Type B pancreatic cell (in vitro differentiated cells): Measurements from ENCODE around the gene C19orf85. TPM values are rescaled to one million over a fixed set of nuclear protein-coding genes. Genes with fewer than 3 reads are reported as not detected.

Experiments used
- DNase-seq: peaks from one replicate; pipeline ENCODE4 v3.0.0; 2021; ENCODE audit warnings: mixed read lengths; ENCODE audit not compliant: unreplicated experiment; ENCODE audit errors: extremely low spot score
- H3K27ac Mint-ChIP-seq: 2 replicates; pipeline ENCODE4 v1.8.0; 2021; ENCODE audit warnings: mild to moderate bottlenecking, mixed read lengths
- H3K27me3 Mint-ChIP-seq: 2 replicates; pipeline ENCODE4 v1.8.0; 2021; ENCODE audit warnings: mixed read lengths
- H3K36me3 Mint-ChIP-seq: 2 replicates; pipeline ENCODE4 v1.8.0; 2021; ENCODE audit warnings: mixed read lengths
- H3K4me1 Mint-ChIP-seq: one replicate; pipeline ENCODE4 v1.8.0; 2021; ENCODE audit warnings: mixed read lengths; ENCODE audit not compliant: unreplicated experiment
- H3K4me3 Mint-ChIP-seq: 2 replicates; pipeline ENCODE4 v1.8.0; 2021; ENCODE audit warnings: mild to moderate bottlenecking, mixed read lengths
- H3K9me3 Mint-ChIP-seq: 2 replicates; pipeline ENCODE4 v1.8.0; 2021; ENCODE audit warnings: mixed read lengths
- total RNA-seq: library from RNA; stranded (reverse); gene quantifications from 2 replicates; pipeline ENCODE4 v1.2.1, GENCODE V29; 2021; ENCODE audit warnings: low replicate concordance
- TF ChIP-seq, protein P1 (sequence below): fragments of 200-600 bp; sonication (generic); conservative IDR thresholded peaks from 2 replicates; pipeline ENCODE4 v1.5.0; 2021; ENCODE audit warnings: antibody characterized with exemption, mild to moderate bottlenecking

C19orf85 gene
- total RNA-seq, 1 donor from 2014 or later, result not detected

DNA sequence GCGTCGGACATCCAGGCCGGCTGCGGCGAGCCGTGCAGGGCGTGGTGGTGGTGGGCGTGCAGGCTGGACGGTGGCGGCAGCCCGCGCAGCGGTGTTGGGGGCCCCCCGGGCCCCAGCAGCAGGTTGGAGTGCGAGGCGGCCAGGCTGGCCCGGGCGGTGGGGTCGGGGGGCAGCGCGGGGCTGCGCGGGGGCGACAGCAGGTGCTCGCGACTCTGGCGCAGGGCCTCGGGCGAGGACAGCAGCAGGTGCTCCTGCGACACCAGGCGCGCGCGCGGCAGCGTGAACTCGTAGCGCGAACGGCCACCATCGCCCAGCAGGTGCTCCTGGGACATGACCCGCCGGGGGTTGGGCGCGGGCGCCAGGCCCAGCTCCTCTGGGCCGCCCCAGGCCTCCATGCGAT lies 31.3 kb downstream of the C19orf85 start:
- H3K27ac Mint-ChIP-seq, result no peak overlapping the region
- DNase-seq, result no peak
- TF ChIP-seq, protein P1, sequence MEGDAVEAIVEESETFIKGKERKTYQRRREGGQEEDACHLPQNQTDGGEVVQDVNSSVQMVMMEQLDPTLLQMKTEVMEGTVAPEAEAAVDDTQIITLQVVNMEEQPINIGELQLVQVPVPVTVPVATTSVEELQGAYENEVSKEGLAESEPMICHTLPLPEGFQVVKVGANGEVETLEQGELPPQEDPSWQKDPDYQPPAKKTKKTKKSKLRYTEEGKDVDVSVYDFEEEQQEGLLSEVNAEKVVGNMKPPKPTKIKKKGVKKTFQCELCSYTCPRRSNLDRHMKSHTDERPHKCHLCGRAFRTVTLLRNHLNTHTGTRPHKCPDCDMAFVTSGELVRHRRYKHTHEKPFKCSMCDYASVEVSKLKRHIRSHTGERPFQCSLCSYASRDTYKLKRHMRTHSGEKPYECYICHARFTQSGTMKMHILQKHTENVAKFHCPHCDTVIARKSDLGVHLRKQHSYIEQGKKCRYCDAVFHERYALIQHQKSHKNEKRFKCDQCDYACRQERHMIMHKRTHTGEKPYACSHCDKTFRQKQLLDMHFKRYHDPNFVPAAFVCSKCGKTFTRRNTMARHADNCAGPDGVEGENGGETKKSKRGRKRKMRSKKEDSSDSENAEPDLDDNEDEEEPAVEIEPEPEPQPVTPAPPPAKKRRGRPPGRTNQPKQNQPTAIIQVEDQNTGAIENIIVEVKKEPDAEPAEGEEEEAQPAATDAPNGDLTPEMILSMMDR, result no peak
- no peak overlapping the region for H3K4me3 Mint-ChIP-seq
- no peaks in the 10 kb centered on the region for H3K36me3 Mint-ChIP-seq
- H3K4me1 Mint-ChIP-seq, result peaks cover 6% of the 10 kb centered on the region
- H3K27me3 Mint-ChIP-seq, result peaks cover 28% of the 10 kb centered on the region
- H3K9me3 Mint-ChIP-seq, result no peaks in the 10 kb centered on the region

- no peak for DNase-seq
- Mint-ChIP-seq H3K4me1 (peaks cover 5% of the 10 kb centered on the region), H3K4me3 (no peak overlapping the region), H3K9me3 (no peaks in the 10 kb centered on the region), H3K27ac (no peak overlapping the region), H3K36me3 (no peaks in the 10 kb centered on the region), H3K27me3 (peaks cover 28% of the 10 kb centered on the region)
- TF ChIP-seq, protein P1, result no peak
Observed at GRCh38 chr19:55432241-55432959, 32.2 kb downstream of the C19orf85 start.

DNA sequence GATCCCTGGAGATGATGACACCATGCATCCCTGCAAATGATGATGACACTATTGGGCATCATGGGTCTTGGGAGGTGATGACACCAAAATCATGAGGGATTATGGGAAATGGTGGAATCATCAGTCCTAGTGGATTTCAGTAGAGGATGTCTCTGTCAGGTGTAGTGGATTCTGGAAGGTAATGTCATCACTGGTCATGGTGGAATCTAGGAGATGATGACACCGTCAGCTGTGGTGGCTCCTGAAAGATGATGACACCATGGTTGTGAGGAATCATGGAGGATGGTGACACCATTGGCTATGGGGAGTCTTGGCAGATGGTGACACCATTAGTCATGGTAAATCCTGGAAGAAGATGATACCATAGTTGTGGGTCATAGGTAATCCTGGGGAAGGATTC lies 33.4 kb downstream of the C19orf85 start:
- no peaks in the 10 kb centered on the region for H3K9me3 Mint-ChIP-seq

DNA sequence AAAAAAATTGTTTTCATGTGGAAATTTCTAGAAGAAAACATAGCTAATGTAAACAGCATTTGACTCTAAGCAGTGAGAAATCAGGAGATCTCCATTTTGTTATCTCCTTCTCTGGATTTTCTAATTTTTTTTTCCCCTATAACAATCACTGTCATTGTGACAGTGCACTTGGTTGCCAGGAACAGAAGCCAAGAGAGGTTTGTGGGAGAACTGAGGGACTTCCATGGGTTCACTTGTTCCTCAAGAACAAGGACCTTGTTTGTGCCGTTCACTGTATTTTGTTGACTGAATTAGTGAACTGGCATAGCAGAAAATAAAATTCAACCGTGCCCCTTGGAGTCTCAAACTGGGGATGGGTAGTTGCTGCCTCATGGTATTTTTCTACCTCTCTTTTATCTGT lies 38.5 kb downstream of the C19orf85 start:
- Mint-ChIP-seq H3K4me1 (no peaks in the 10 kb centered on the region), H3K4me3 (no peak overlapping the region), H3K9me3 (no peaks in the 10 kb centered on the region), H3K36me3 (no peaks in the 10 kb centered on the region), H3K27me3 (peaks cover 42% of the 10 kb centered on the region), H3K27ac (no peak overlapping the region)
- no peak for DNase-seq
- TF ChIP-seq, protein P1, result no peak

More for the DNA sequence above, 33.4 kb downstream of the C19orf85 start:
- DNase-seq, result no peak
- Mint-ChIP-seq H3K27me3 (peaks cover 22% of the 10 kb centered on the region), H3K4me3 (no peak overlapping the region), H3K4me1 (no peaks in the 10 kb centered on the region), H3K27ac (no peak overlapping the region), H3K36me3 (no peaks in the 10 kb centered on the region)
- TF ChIP-seq, protein P1, result no peak

DNA sequence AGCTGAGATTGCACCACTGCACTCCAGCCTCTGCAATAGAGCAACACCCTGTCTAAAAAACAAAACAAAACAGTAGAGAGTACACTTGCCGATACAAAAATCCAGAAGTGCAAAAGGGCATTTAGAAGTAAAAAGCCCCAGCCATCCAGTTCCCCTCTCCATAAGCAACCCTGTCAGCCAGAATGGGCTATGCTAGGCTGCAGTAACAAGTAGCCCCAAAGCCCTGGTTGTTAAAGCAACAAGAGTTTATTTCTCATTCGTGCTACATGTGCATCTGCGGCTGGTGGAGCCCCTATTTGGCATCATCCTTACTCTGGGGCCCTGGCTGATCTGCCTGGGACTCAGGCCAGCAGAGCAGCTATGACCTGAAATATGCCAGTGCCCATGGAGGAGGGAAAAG lies 40.0 kb downstream of the C19orf85 start:
- no peaks in the 10 kb centered on the region for H3K4me1 Mint-ChIP-seq
- H3K27me3 Mint-ChIP-seq, result peaks cover 47% of the 10 kb centered on the region
- no peaks in the 10 kb centered on the region for H3K36me3 Mint-ChIP-seq
- H3K4me3 Mint-ChIP-seq, result no peak overlapping the region
- no peaks in the 10 kb centered on the region for H3K9me3 Mint-ChIP-seq
- TF ChIP-seq, protein P1, result no peak
- no peak overlapping the region for H3K27ac Mint-ChIP-seq
- no peak for DNase-seq
